GM21390 (cell line): ENCODE results near the gene CNPY4.
"Not testable (repeated sequence)": the region's sequence is repeated elsewhere in the genome, so short reads cannot be mapped to it uniquely, and the experiment has no call there.

ENCODE experiments used
- ATAC-seq: cut with Tn5 transposase; IDR thresholded peaks from one replicate; pipeline ENCODE4 v1.9.1; 2021; ENCODE audit not compliant: unreplicated experiment

The CNPY4 gene

DNA sequence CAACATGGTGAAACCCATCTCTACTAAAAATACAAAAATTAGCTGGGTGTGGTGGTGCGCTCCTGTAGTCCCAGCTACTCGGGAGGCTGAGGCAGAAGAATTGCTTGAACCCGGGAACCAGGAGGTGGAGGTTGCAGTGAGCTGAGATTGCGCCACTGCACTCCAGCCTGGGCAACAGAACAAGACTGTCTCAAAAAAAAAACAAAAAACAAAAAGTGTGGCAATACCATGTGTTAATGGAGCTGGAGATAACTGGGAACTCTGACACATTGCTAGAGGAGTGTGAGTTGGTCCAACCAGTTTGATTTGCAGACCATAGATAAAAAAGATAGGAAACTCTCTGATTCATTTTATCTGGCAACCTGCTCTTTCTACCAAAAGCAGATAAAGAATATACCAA lies 26.9 kb downstream of the CNPY4 start:
- ATAC-seq, result not testable (repeated sequence)

GRCh38 chr7:100147278-100147677 lies 27.8 kb downstream of the CNPY4 start:
- no peak for ATAC-seq

GRCh38 chr7:100148225-100148558 lies 28.8 kb downstream of the CNPY4 start:
- ATAC-seq, result peak; percentile 3

- peak; percentile 98 for ATAC-seq
These were observed 29.3 kb downstream of the CNPY4 start, which contains the start of gene LAMTOR4 for GRCh38 chr7:100148559-100149328. LAMTOR4 (plus strand) TSS chr7:100148918; CDS start chr7:100148973, 55 bp downstream.

DNA sequence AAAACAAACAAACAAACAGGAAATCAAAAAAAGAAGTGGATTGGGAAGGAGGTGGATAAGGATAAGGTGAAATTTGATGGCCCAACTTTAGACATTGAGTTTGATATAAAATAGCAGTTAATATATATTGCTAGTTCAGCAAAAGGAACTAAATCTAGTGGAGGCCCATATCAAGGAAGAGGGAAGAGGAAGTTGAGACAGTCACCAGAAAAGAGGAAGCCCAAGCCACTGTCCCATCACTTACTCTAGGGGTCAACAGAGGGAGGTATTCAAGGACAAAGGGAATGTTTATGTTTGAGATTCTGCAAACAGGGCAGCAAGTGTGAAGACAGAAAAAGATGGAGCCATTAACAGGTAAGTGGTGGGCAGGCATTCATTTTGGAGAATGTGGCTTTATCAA lies 33.0 kb downstream of the CNPY4 start:
- ATAC-seq, result no peak

DNA sequence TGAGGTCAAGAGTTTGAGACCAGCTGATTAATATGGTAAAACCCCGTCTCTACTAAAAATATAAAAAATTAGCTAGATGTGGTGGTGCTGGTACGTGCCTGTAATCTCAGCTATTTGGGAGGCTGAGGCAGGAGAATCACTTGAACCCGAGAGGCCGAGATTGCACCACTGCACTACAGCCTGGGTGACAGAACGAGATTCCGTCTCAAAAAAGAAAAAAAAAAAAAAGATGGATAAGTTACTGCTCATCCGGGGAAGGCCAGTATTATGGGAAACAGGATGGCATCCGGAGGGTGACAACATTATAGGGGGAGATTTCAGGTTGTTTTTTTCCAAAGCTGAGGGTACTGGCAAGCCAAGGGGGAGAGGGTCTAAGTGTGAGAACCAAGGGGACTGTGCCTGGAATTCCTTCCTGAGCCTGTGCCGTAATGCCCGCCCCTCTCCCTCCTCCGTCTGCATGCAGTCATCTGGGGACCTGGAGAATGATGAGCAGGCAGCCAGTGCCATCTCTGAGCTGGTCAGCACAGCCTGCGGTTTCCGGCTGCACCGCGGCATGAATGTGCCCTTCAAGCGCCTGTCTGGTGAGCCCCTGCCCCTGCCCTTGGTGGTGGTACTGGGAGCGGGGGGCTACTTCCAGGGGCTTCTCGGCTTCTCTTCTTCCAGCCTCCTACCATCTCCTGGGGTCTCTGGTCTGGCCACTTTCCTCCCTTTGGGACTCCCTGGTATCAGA lies 33.7 kb downstream of the CNPY4 start:
- ATAC-seq, result no peak

DNA sequence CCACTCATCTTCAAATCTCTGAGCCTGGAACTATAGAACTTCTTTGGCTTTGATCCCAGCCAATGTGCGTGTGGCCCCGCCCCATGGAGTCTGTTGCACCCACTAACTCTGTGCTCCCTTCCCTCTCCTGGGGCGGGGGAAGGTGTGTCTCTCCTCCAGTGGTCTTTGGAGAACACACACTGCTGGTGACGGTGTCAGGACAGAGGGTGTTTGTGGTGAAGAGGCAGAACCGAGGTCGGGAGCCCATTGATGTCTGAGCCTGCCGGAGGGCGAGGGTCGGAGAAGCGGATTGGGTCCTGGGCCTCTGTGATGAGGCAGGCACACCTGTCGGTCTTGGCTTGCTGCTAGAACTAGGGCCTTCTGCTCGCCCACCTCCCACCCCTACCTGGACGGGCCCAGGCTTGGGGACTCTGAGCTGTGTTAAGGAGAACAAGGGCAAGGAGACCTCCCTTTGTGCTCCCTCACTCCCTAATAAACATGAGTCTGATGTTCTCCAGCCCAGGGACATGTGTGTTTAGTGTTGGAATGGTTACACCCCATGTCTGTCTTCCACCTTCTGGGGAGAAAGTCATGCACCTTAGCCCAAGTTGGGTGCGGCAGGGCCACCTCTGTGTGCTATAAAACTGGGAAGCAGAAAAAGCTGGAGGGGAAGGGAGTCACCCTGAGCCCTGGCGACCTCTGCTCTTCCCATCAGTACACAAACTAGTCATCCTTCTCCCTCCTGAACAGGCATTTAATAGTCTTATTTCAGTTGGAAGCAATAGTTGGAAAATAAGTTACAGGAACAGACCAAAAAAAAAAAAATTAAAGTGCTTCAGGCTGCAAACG lies 34.5 kb downstream of the CNPY4 start:
- no peak for ATAC-seq

- ATAC-seq, result no peak
These were observed 35.4 kb downstream of the CNPY4 start for GRCh38 chr7:100154651-100155491.

DNA sequence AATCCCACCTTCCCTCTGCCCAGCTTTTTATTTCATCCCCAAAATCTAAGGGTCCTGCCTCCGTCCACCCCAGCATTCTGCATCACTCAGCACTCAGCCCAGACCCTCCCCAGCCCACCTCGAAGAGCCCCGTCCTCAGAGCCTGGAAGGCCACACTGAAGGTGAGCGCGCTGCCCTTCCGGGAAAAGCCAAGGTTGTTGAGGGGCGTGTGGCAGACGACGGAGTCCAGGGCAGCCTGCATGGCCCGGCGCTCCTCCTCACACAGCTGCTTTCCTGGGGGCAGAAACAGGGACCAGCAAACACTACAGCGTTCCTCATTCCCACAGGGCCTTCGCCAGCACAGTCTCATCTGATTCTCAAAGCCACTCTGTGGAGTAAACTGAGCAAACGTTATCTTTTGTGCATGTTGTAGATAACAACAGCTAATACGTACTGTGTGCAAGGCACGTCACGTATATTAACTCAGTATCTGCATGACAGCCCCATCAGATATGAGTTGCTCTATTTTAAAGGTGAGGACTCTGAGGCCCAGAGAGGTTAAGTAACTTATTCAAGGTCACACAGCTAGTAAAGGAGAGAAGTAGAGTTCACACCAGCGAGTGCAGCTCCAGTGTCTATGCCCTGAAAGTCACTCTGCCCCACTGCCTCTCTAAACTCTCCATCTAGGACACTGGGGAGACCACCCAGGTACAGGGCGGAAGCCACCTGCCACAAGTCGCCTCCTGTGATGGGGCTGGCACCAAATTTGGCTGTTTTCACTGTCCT lies 36.3 kb downstream of the CNPY4 start:
- ATAC-seq, result no peak

DNA sequence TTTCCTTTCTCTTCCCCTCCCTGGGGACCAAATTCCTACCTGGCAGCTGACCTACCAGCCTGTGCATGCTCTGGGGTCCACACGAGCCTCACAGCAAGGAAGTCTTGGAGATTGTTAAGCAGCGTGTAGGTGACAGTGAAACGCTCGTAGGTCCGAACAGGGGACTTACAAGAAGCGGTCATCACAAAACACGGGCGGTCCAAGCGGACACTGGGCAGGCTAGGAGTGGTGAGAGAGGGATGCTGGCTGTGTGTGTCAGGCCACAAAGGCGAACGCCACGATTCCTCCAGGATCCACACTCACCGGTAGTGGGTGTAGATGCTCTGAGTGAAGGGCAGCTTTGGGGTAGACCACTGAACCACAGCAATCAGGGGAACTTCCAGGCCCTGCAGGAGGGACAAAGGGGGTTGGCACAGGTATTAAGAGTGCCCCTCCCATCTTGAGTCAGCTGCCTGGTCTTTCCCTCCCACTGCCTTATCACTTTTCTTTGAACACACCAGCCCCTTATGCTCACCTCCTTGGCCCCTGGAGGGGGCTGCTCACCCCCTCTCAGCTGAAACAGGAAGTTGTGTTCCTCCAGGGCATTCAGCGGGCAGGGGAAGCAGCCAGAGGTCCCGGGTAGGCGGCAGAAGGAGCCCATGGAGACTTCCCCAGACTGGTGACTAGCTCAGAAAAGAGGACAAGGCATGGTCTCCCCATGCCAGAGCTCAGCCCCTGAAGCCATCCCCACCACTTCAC lies 37.1 kb downstream of the CNPY4 start:
- no peak for ATAC-seq

GRCh38 chr7:100157069-100157333 lies 37.6 kb downstream of the CNPY4 start:
- no peak for ATAC-seq

DNA sequence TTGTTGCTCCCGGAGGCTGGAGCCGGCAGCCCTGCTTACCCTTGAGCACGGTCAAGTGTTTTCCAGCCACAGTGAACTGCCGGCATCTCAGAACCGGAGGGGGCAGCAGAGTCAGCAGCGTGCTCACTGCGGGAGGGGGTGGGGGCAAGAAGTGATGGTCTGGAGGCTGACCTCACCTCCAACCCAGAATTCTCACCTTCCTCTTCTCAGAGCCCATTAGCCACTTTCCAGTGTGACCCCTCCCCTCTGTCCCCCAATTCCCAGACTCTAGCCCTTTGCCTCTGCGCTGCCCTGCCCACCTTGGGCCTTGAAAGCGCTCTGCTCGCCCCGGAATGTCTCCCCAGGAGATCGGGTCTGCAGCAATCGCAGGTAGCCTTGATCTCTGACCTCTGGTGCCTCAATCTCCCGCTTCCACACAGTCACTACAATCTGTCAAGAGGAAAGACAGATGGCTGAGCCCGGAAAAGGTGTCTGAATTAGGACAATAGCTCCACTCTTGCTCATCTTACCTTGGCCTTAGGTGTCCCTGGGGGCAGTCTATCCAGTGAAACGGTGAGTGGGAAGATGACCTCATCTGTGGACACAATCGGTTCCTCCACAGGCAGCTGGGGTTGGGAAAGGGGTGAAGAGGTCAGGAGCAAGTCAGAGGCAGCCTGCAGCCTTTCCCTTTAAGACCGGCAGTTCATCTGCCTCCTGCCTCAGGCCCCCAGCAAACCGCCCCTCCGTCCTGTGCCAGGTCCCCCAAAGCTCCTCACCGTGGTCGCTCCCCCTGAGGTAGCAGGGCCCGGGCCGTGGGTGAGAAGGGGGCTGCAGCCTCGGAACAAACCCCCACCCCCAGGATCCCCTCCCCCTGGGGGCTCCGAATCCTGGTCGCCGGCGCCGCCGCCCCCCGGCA lies 38.1 kb downstream of the CNPY4 start:
- ATAC-seq, result no peak

GRCh38 chr7:100158229-100159098 lies 39.0 kb downstream of the CNPY4 start, which contains the start of gene TRAPPC14:
TRAPPC14 (minus strand) TSS chr7:100158723; CDS start chr7:100158499, 224 bp downstream.
- ATAC-seq, result peak; percentile 81

GRCh38 chr7:100159099-100159623 lies 39.7 kb downstream of the CNPY4 start:
- ATAC-seq, result no peak

GRCh38 chr7:100160067-100160466 lies 40.6 kb downstream of the CNPY4 start:
- ATAC-seq, result no peak

- no peak for ATAC-seq
These were observed 43.6 kb downstream of the CNPY4 start for GRCh38 chr7:100163006-100163531.

GRCh38 chr7:100163871-100164270 lies 44.4 kb downstream of the CNPY4 start:
- no peak for ATAC-seq
